ENCODE data around the gene PAWR. TPM values are rescaled to one million over a fixed set of nuclear protein-coding genes. Genes with fewer than 3 reads are reported as not detected.

Gene PAWR
- total and polyA plus RNA-seq, 4 donors = 16.4 to 25.9 (median 21.1) TPM

DNA sequence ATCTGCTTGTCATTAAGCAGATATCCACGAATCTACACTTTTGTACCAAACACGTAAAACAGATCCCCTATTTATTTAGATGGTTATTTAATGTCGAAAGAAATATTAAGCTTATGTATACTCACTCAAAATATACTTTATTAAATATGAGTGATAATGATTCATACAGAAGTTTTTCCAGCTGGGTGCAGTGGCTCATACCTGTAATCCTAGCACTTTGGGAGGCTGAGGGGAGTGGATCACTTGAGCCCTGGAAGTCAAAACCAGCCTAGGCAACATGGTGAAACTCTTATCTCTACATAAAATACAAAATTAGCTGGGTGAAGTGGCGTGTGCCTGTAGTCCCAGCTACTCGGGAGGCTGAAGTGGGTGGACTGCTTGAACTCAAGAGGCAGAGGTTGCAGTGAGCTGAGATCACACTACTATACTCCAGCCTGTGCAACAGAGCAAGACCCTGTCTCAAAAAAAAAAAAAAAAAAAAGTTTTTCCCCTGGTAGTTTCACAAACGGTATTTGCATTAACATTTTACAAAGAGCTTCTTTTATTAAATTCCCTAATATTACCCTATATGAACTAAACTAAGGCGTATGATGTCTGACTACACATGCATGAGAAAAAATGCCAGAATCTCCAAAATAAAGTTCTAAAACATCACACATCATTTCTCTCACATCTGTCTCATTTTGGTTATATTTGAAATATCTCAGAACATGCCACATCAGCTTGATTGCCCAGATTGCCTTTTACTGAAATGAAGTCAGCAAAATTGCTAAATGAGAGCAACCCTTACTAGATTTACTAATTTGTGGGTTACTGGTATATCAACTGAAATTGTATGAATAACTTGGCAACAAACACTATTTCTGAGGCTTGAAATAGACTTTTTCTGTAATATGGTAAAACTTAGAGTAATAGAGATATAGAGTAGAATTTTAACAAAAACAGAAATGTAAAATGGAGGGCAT is 74.9 kb downstream of the PAWR start:
- Histone ChIP-seq H3K27me3 (ENCODE audit: control insufficient read depth, insufficient read depth, low read length) (no peaks in the 10 kb centered on the region), H3K9me3 (ENCODE audit: control insufficient read depth, insufficient read depth, low read length) (no peaks in the 10 kb centered on the region), H3K4me1 (ENCODE audit: control insufficient read depth, insufficient read depth, low read length) (no peaks in the 10 kb centered on the region), H3K27ac (ENCODE audit: low read depth, low read length) (no peak overlapping the region), H3K4me3 (ENCODE audit: low read depth, low read length) (no peak overlapping the region), H3K36me3 (ENCODE audit: control insufficient read depth, insufficient read depth, low read length) (no peaks in the 10 kb centered on the region)
- DNase-seq (ENCODE audit: low read depth in 4 of 6, low spot score in 6 of 6) = no peak
- no CpG with 5 or more reads among the region's 7 CpGs for WGBS (ENCODE audit: insufficient coverage)

DNA sequence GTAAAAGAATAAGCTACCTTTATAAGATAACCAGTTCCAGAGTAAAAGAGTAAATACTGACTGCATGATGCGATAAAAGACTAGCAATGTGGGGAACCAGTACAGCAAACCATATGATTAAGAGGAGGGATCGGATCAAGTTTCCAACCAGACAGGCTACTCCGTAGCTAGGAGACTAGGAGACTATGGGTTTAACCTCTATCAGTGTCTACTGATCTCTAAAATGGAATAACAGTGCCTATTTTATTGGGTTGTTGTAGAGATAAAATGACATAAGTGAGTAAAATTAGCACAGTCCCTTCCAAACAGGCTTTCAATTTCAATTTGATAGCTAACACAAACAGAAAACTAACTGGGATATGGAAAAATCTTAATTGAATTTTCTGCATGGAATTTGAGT is 76.0 kb downstream of the PAWR start:
- WGBS (ENCODE audit: insufficient coverage) = 100% methylated on average over 1 of the region's 3 CpGs
- DNase-seq (ENCODE audit: low read depth in 4 of 6, low spot score in 6 of 6) = no peak

DNA sequence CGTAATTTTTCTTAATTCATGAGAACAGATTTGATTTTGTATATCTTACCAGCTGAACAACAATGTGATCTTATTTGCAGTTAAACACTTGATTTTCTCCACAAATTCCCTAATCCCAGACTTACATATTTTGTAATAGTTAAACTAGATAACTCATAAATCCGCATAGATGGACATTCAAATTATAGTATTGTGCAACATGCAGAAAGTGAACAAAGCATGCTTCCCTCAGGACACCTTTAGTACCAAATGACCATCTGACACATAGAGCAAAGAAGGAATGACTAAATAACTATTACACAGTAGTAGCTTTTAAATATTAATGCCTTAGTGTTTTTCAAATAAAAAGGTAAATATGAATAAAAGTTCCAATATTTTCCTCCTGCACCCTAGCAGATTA is 88.9 kb downstream of the PAWR start:
- DNase-seq (ENCODE audit: low read depth in 4 of 6, low spot score in 6 of 6) = no peak
- Histone ChIP-seq H3K27ac (ENCODE audit: low read depth, low read length) (no peak overlapping the region), H3K4me3 (ENCODE audit: low read depth, low read length) (no peak overlapping the region), H3K36me3 (ENCODE audit: control insufficient read depth, insufficient read depth, low read length) (no peaks in the 10 kb centered on the region), H3K9me3 (ENCODE audit: control insufficient read depth, insufficient read depth, low read length) (no peaks in the 10 kb centered on the region), H3K4me1 (ENCODE audit: control insufficient read depth, insufficient read depth, low read length) (no peaks in the 10 kb centered on the region), H3K27me3 (ENCODE audit: control insufficient read depth, insufficient read depth, low read length) (no peaks in the 10 kb centered on the region)
- no CpG with 5 or more reads among the region's 2 CpGs for WGBS (ENCODE audit: insufficient coverage)

More for the DNA sequence above, 76.0 kb downstream of the PAWR start:
- no peak overlapping the region for H3K4me3 ChIP-seq (ENCODE audit: low read depth, low read length)
- H3K36me3 ChIP-seq (ENCODE audit: control insufficient read depth, insufficient read depth, low read length) = no peaks in the 10 kb centered on the region
- no peaks in the 10 kb centered on the region for H3K9me3 ChIP-seq (ENCODE audit: control insufficient read depth, insufficient read depth, low read length)
- no peaks in the 10 kb centered on the region for H3K27me3 ChIP-seq (ENCODE audit: control insufficient read depth, insufficient read depth, low read length)
- no peak overlapping the region for H3K27ac ChIP-seq (ENCODE audit: low read depth, low read length)
- no peaks in the 10 kb centered on the region for H3K4me1 ChIP-seq (ENCODE audit: control insufficient read depth, insufficient read depth, low read length)

DNA sequence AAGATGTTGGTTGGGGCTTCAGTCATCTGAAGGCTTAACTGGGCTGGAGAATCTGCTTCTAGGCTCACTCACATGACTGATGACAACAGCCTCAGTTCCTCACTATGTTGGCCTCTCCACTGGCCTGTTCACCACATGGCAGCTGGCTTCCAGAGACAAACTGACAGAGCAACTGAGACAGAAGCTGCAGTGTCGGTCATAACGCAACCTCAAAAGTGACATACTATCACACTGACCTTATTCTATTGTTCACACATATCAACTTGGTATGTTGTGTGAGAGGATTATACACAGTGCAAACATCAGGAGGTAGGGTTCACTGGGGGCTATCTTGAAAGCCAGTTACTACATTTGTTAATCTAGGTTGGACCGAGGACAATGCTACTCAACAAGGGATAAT is 92.9 kb downstream of the PAWR start:
- Histone ChIP-seq H3K27me3 (ENCODE audit: control insufficient read depth, insufficient read depth, low read length) (no peaks in the 10 kb centered on the region), H3K9me3 (ENCODE audit: control insufficient read depth, insufficient read depth, low read length) (no peaks in the 10 kb centered on the region), H3K4me1 (ENCODE audit: control insufficient read depth, insufficient read depth, low read length) (no peaks in the 10 kb centered on the region), H3K4me3 (ENCODE audit: low read depth, low read length) (no peak overlapping the region), H3K27ac (ENCODE audit: low read depth, low read length) (no peak overlapping the region), H3K36me3 (ENCODE audit: control insufficient read depth, insufficient read depth, low read length) (no peaks in the 10 kb centered on the region)
- WGBS (ENCODE audit: insufficient coverage) = no CpG with 5 or more reads among the region's 3 CpGs
- no peak for DNase-seq (ENCODE audit: low read depth in 4 of 6, low spot score in 6 of 6)

DNA sequence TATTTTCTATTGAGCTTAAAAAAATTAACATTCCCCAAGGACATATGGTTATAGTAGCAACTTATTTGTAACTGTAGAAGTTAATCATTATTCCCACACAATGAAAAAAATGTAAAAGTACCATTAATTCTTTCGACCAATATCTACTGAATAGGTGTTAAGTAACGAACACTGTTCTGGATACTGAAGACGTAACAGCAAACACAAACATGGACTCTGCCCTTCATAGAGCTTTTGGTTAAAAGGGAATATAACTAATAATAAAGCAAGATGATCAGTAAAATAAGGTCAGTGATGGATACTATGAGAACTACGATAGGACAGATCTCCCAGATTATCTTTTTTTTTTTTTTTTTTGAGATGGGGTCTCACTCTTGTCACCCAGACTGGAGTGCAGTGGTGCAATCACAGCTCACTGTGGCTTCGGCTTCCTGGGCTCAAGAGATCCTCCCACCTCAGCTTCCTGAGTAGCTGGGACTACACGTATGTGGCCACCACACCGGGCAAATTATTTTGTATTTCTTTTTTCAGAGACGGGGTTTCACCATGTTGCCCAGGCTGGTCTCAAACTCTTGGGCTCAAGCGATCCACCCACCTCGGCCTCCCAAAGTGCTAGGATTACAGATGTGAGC is 93.9 kb downstream of the PAWR start:
- 94% methylated on average over 3 of the region's 10 CpGs for WGBS (ENCODE audit: insufficient coverage)
- no peak overlapping the region for H3K4me3 ChIP-seq (ENCODE audit: low read depth, low read length)
- no peak for DNase-seq (ENCODE audit: low read depth in 4 of 6, low spot score in 6 of 6)

DNA sequence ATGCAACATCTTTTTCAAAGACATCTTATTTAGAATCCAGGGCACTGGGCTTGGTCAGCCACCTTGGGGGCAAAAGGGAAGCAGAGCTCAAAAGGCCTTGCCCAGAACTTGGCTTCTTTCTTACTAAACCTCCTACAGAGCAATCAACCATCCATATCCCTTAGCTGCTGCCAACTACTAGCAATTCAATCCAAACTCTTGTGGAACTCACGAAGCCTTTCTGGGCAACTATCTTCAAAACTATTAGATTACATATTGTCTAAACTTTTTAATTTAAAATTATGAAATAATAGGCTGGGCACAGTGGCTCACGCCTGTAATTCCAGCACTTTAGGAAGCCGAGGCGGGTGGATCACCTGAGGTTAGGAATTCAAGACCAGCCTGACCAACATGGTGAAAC is 95.5 kb downstream of the PAWR start:
- H3K27me3 ChIP-seq (ENCODE audit: control insufficient read depth, insufficient read depth, low read length) = no peaks in the 10 kb centered on the region
- WGBS (ENCODE audit: insufficient coverage) = no CpG with 5 or more reads among the region's 4 CpGs

More for the DNA sequence above, 93.9 kb downstream of the PAWR start:
- no peaks in the 10 kb centered on the region for H3K27me3 ChIP-seq (ENCODE audit: control insufficient read depth, insufficient read depth, low read length)
- H3K36me3 ChIP-seq (ENCODE audit: control insufficient read depth, insufficient read depth, low read length) = no peaks in the 10 kb centered on the region
- no peaks in the 10 kb centered on the region for H3K9me3 ChIP-seq (ENCODE audit: control insufficient read depth, insufficient read depth, low read length)
- no peaks in the 10 kb centered on the region for H3K4me1 ChIP-seq (ENCODE audit: control insufficient read depth, insufficient read depth, low read length)
- no peak overlapping the region for H3K27ac ChIP-seq (ENCODE audit: low read depth, low read length)

DNA sequence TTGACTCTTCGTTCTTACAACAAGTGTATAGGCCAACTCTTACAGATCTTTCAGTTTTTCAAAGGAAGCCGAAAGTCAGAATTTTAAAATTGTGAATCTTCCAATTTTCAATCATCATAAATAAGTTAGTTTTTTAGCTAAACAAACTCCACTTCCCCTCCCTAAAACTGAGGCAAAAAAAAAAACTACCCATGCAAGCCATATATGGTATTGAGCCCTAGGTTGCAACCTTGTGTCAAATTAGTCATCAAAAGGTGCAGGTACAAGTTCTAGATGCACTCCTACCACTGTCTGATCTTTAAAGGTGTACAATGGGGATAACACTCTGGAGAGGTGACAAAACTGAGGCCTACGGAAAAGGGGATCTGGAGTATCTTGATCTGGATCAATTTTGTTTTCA is 97.9 kb downstream of the PAWR start:
- H3K4me3 ChIP-seq (ENCODE audit: low read depth, low read length) = no peak overlapping the region
- no peaks in the 10 kb centered on the region for H3K4me1 ChIP-seq (ENCODE audit: control insufficient read depth, insufficient read depth, low read length)
- H3K9me3 ChIP-seq (ENCODE audit: control insufficient read depth, insufficient read depth, low read length) = no peaks in the 10 kb centered on the region
- no peaks in the 10 kb centered on the region for H3K27me3 ChIP-seq (ENCODE audit: control insufficient read depth, insufficient read depth, low read length)
- H3K36me3 ChIP-seq (ENCODE audit: control insufficient read depth, insufficient read depth, low read length) = no peaks in the 10 kb centered on the region
- no peak overlapping the region for H3K27ac ChIP-seq (ENCODE audit: low read depth, low read length)
- DNase-seq (ENCODE audit: low read depth in 4 of 6, low spot score in 6 of 6) = no peak
- WGBS (ENCODE audit: insufficient coverage) = 100% methylated on average over 1 of the region's 3 CpGs

More for the DNA sequence above, 95.5 kb downstream of the PAWR start:
- no peak for DNase-seq (ENCODE audit: low read depth in 4 of 6, low spot score in 6 of 6)
- Histone ChIP-seq H3K9me3 (ENCODE audit: control insufficient read depth, insufficient read depth, low read length) (no peaks in the 10 kb centered on the region), H3K4me3 (ENCODE audit: low read depth, low read length) (no peak overlapping the region), H3K36me3 (ENCODE audit: control insufficient read depth, insufficient read depth, low read length) (no peaks in the 10 kb centered on the region), H3K27ac (ENCODE audit: low read depth, low read length) (no peak overlapping the region), H3K4me1 (ENCODE audit: control insufficient read depth, insufficient read depth, low read length) (no peaks in the 10 kb centered on the region)

DNA sequence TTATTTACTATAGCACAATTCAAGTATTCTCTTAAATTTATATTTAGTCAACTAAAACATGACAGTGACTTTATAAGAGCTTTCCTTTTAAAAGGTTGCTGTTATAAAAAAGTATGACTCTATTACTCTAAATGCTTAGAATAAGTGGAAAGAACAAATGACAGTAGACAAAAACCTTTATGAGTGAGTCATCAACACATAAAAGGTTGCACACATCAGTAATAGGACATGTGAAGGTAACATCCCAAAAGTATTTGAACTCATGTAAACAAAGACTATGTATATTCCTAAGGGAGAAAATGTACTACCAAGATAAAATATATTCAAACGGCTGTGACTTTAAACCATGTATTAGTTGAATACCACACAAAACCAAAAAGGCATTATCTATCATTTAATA is 98.8 kb downstream of the PAWR start:
- no peak overlapping the region for H3K4me3 ChIP-seq (ENCODE audit: low read depth, low read length)
- no peak for DNase-seq (ENCODE audit: low read depth in 4 of 6, low spot score in 6 of 6)
- H3K4me1 ChIP-seq (ENCODE audit: control insufficient read depth, insufficient read depth, low read length) = no peaks in the 10 kb centered on the region
- H3K36me3 ChIP-seq (ENCODE audit: control insufficient read depth, insufficient read depth, low read length) = no peaks in the 10 kb centered on the region
- no peak overlapping the region for H3K27ac ChIP-seq (ENCODE audit: low read depth, low read length)
- H3K9me3 ChIP-seq (ENCODE audit: control insufficient read depth, insufficient read depth, low read length) = no peaks in the 10 kb centered on the region
- H3K27me3 ChIP-seq (ENCODE audit: control insufficient read depth, insufficient read depth, low read length) = no peaks in the 10 kb centered on the region
- WGBS (ENCODE audit: insufficient coverage) = no CpG with 5 or more reads among the region's 1 CpG

DNA sequence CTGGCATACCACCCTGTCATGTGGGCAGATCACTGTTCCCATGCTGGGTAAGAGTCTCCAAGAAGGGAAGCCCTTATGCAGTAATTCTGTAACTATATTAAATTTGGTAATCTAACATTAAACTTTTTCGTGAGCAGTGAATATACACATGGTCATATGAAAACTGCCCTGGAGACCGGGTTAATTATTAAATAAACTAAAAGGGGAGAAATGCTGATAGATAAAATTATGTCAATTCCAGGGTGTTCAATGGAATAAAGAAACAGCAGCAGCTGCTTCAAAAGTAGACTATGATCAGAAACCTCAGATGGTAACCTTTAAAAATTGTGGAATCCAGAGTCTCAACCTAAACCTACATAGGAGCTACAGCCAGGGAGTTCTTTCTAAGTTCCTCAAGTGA is 100.0 kb downstream of the PAWR start:
- Histone ChIP-seq H3K27ac (ENCODE audit: low read depth, low read length) (no peak overlapping the region), H3K4me1 (ENCODE audit: control insufficient read depth, insufficient read depth, low read length) (no peaks in the 10 kb centered on the region), H3K27me3 (ENCODE audit: control insufficient read depth, insufficient read depth, low read length) (no peaks in the 10 kb centered on the region), H3K9me3 (ENCODE audit: control insufficient read depth, insufficient read depth, low read length) (no peaks in the 10 kb centered on the region), H3K36me3 (ENCODE audit: control insufficient read depth, insufficient read depth, low read length) (no peaks in the 10 kb centered on the region), H3K4me3 (ENCODE audit: low read depth, low read length) (no peak overlapping the region)
- no CpG with 5 or more reads among the region's 2 CpGs for WGBS (ENCODE audit: insufficient coverage)
- DNase-seq (ENCODE audit: low read depth in 4 of 6, low spot score in 6 of 6) = no peak

DNA sequence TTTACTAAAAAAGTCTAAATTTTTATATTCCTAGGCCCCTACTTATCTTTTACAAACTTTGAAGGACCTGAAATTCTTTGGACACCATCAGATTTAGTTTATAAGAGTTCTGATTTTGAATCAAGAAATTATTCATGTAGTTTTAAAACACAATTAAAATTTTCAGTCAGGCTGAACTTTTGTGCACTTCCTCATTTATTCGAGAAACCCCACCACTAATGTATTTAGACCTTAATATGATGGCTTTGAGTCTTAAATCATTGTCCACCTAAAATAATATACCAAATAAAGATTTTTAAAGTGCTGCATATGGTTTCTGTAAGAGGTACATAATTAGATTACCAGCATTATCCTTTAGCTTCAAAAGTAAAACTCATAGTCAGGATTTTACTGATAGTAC is 103.4 kb downstream of the PAWR start:
- Histone ChIP-seq H3K27ac (ENCODE audit: low read depth, low read length) (no peak overlapping the region), H3K4me1 (ENCODE audit: control insufficient read depth, insufficient read depth, low read length) (no peaks in the 10 kb centered on the region), H3K4me3 (ENCODE audit: low read depth, low read length) (no peak overlapping the region), H3K36me3 (ENCODE audit: control insufficient read depth, insufficient read depth, low read length) (no peaks in the 10 kb centered on the region), H3K9me3 (ENCODE audit: control insufficient read depth, insufficient read depth, low read length) (no peaks in the 10 kb centered on the region), H3K27me3 (ENCODE audit: control insufficient read depth, insufficient read depth, low read length) (no peaks in the 10 kb centered on the region)
- WGBS (ENCODE audit: insufficient coverage) = no CpG with 5 or more reads among the region's 1 CpG
- DNase-seq (ENCODE audit: low read depth in 4 of 6, low spot score in 6 of 6) = no peak

All from spinal cord (tissue), 10 donors.